KMS-11 (cell line): ENCODE data around the gene NCOA6.

Experiments used
- H2AFZ ChIP-seq: fragments of 200-600 bp; sonication (generic); 2 replicates; pipeline ENCODE4 v1.6.1; 2016; ENCODE audit warnings: antibody characterized with exemption, mixed run types, low read depth
- H3K27ac ChIP-seq: fragments of 200-600 bp; sonication (generic); 2 replicates; pipeline ENCODE4 v1.6.1; 2016; ENCODE audit warnings: mild to moderate bottlenecking, mixed run types
- H3K27me3 ChIP-seq: fragments of 200-600 bp; sonication (generic); 2 replicates; pipeline ENCODE4 v1.6.1; 2017; ENCODE audit warnings: mild to moderate bottlenecking, low read depth, mixed run types, moderate library complexity; ENCODE audit not compliant: insufficient read depth
- H3K36me3 ChIP-seq: fragments of 200-600 bp; sonication (generic); 2 replicates; pipeline ENCODE4 v1.6.1; 2017; ENCODE audit warnings: mild to moderate bottlenecking, mixed run types; ENCODE audit not compliant: insufficient read depth
- H3K4me1 ChIP-seq: fragments of 200-600 bp; sonication (generic); 2 replicates; pipeline ENCODE4 v1.6.1; 2016; ENCODE audit warnings: mild to moderate bottlenecking, low read depth, mixed run types; ENCODE audit not compliant: poor library complexity, severe bottlenecking
- H3K4me2 ChIP-seq: fragments of 200-600 bp; sonication (generic); 2 replicates; pipeline ENCODE4 v1.7.0; 2016; ENCODE audit warnings: mild to moderate bottlenecking, mixed run types
- H3K4me3 ChIP-seq: fragments of 200-600 bp; sonication (generic); IDR thresholded peaks from 2 replicates; pipeline ENCODE4 v1.6.1; 2017; ENCODE audit warnings: low read depth, low read length, mixed read lengths; ENCODE audit not compliant: insufficient read depth
- H3K79me2 ChIP-seq: fragments of 200-600 bp; sonication (generic); 2 replicates; pipeline ENCODE4 v1.6.1; 2016; ENCODE audit warnings: low read depth, mixed run types; ENCODE audit not compliant: insufficient read depth
- H3K9ac ChIP-seq: fragments of 200-600 bp; sonication (generic); 2 replicates; pipeline ENCODE4 v1.6.1; 2016; ENCODE audit warnings: mild to moderate bottlenecking, mixed run types
- H4K20me1 ChIP-seq: fragments of 200-600 bp; sonication (generic); 2 replicates; pipeline ENCODE4 v1.6.1; 2016; ENCODE audit warnings: mild to moderate bottlenecking, mixed run types; ENCODE audit not compliant: insufficient read depth
- TF ChIP-seq, protein P1 (sequence below): fragments of 200-600 bp; sonication (generic); conservative IDR thresholded peaks from 2 replicates; pipeline ENCODE4 v1.6.1; 2017; ENCODE audit warnings: low read depth, mild to moderate bottlenecking, antibody characterized with exemption, low read length, moderate library complexity, mixed read lengths

Gene NCOA6

DNA sequence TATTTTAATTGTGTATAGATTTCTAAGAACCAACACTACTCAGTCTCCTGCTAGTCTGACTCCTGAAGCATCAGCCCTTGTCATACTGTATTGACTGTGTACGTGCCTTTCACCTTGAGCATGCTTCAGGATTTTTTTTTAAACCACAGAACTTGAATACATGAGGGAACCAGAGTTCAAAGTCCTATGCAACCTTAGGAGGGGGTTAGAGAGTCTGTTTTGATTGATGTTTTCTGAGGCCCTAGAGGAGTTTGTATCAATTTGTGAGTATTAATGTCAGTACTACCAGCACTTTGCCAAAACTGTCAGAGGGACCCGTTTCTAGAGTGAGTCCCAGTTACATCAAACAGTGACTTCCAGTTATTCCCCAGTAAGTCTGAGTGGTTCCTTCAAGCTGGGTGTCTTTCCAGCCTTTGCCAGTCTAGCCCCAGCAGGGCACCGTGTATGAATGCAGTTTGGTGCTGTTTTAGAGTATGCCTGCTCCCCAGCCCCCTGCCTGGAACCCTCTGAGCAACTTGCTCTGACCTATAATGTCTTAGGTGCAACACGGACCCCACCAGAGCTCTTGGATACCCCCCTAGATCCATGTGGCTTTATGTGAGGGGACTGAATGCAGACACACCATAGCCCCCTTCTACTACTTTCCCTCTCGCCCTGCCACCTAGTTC is 112.8 kb downstream of the NCOA6 start:
- H3K4me1 ChIP-seq: peaks cover 25% of the 10 kb centered on the region
- no peaks in the 10 kb centered on the region for H3K36me3 ChIP-seq
- H3K27me3 ChIP-seq: no peaks in the 10 kb centered on the region
- no peak overlapping the region for H3K4me2 ChIP-seq
- no peak overlapping the region for H2AFZ ChIP-seq
- H3K4me3 ChIP-seq: no peak overlapping the region
- H3K27ac ChIP-seq: no peak overlapping the region
- no peaks in the 10 kb centered on the region for H4K20me1 ChIP-seq
- TF ChIP-seq, protein P1, sequence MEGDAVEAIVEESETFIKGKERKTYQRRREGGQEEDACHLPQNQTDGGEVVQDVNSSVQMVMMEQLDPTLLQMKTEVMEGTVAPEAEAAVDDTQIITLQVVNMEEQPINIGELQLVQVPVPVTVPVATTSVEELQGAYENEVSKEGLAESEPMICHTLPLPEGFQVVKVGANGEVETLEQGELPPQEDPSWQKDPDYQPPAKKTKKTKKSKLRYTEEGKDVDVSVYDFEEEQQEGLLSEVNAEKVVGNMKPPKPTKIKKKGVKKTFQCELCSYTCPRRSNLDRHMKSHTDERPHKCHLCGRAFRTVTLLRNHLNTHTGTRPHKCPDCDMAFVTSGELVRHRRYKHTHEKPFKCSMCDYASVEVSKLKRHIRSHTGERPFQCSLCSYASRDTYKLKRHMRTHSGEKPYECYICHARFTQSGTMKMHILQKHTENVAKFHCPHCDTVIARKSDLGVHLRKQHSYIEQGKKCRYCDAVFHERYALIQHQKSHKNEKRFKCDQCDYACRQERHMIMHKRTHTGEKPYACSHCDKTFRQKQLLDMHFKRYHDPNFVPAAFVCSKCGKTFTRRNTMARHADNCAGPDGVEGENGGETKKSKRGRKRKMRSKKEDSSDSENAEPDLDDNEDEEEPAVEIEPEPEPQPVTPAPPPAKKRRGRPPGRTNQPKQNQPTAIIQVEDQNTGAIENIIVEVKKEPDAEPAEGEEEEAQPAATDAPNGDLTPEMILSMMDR: no peak
- H3K79me2 ChIP-seq: no peaks in the 10 kb centered on the region
- no peak overlapping the region for H3K9ac ChIP-seq

DNA sequence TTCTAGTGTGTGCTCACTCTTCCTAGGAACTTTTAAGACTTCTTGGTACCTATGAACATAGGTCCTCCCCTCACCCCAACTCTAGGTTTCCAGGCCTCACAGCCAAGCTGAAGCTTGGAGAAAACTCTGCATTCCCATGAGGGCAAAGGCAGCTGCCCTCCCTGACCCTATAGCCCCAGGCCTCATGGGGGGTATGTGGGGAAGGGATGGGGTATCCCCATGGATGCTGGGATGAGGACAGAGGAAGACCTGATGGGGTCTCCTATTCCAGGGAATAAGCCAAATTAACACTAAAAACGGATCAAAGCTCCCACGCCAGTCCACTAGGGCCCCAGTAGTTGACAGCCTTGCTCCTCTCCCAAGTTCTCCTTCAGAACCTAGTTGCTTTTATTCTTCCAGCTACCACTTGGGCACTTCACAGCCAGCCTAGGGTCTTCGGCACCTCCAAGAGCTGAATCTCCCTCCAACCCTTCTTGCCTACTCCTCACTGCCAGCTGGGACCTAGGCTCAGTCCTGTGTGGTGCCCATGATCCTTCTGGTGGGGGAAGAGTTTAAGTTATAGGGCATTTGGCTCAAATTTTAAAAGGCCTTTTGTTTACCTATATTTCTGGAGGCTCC is 113.5 kb downstream of the NCOA6 start:
- Histone ChIP-seq H2AFZ (no peak overlapping the region), H3K27ac (no peak overlapping the region), H3K79me2 (no peaks in the 10 kb centered on the region), H3K27me3 (no peaks in the 10 kb centered on the region), H3K4me3 (no peak overlapping the region), H3K4me1 (peaks cover 29% of the 10 kb centered on the region), H3K36me3 (no peaks in the 10 kb centered on the region), H3K4me2 (no peak overlapping the region), H3K9ac (no peak overlapping the region), H4K20me1 (no peaks in the 10 kb centered on the region)
- TF ChIP-seq, protein P1: no peak

DNA sequence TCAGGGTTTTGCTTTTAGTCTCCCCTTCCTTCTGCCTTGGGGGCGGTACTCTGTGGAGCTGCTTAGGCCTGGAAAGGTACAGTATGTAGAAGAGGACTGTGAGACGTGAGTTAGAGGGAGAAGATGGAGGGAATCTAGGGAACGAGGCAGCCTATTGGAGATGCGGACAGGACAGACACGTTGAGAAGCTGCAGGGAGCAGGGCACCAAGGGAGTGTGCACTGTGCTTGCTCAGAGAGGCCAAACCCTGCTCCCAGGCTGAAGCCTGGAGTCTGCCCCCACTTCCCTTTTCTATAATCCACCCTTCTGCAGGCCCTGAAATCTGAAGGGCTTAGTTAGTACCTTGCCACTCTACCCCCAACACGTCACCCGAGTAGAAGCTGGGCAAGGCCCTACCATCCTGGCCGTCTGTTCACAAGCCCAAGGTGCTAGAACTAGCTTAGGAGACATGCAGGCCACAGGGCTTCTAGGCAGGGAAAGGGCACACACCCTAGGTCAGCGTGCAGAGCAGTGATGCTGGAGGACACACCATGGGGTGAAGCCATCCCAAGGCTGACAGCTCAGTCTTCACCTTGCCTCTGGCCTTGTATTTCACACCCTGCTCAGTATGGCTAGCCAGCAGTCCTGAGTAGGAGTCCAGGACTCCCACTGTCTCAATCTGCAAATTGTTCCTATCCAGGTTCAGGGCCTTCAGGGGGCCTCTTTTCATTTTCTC is 114.4 kb downstream of the NCOA6 start:
- Histone ChIP-seq H3K4me3 (no peak overlapping the region), H3K9ac (peak overlapping the region; percentile 82; the same call in 1 of the 2 replicates), H3K27me3 (no peaks in the 10 kb centered on the region), H3K4me2 (peak overlapping the region; percentile 43; the same call in 1 of the 2 replicates), H2AFZ (peak overlapping the region; percentile 94; the same call in 1 of the 2 replicates), H3K79me2 (no peaks in the 10 kb centered on the region), H3K36me3 (no peaks in the 10 kb centered on the region), H4K20me1 (no peaks in the 10 kb centered on the region), H3K27ac (no peak overlapping the region), H3K4me1 (peaks cover 29% of the 10 kb centered on the region)
- TF ChIP-seq, protein P1: no peak

DNA sequence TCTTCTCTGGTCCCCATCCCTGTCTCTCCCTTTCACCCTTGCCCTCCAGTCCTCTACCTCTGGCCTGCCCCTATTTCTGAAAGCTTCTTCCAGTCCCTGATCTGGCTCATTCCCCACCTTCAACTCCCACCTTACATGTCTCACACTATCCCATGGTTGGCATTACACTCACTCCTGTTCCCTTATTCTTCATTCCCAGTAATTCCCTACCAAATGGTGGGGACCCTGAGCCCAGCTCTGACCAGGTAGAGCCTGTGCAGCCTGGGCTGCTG is 114.9 kb downstream of the NCOA6 start:
- H3K36me3 ChIP-seq: no peaks in the 10 kb centered on the region
- H4K20me1 ChIP-seq: no peaks in the 10 kb centered on the region
- no peak overlapping the region for H3K4me3 ChIP-seq
- H3K27ac ChIP-seq: no peak overlapping the region
- TF ChIP-seq, protein P1: no peak
- H3K4me1 ChIP-seq: peaks cover 31% of the 10 kb centered on the region
- no peaks in the 10 kb centered on the region for H3K27me3 ChIP-seq
- H3K9ac ChIP-seq: peak overlapping the region; percentile 82; the same call in 1 of the 2 replicates
- no peaks in the 10 kb centered on the region for H3K79me2 ChIP-seq
- peak overlapping the region; percentile 94; the same call in 1 of the 2 replicates for H2AFZ ChIP-seq
- H3K4me2 ChIP-seq: peak overlapping the region; percentile 43; the same call in 1 of the 2 replicates
